Loucy (cell line): ENCODE data around the gene SP2.

Source experiments
- CTCF ChIP-seq: fragments of 200-600 bp; sonication (generic); conservative IDR thresholded peaks from 2 replicates; pipeline ENCODE4 v1.5.1; 2014; ENCODE audit warnings: mild to moderate bottlenecking, antibody characterized with exemption, low read length
- EZH2phosphoT487 ChIP-seq: fragments of 200-600 bp; IDR thresholded peaks from 2 replicates; pipeline ENCODE4 v1.6.1; 2018; ENCODE audit warnings: antibody characterized with exemption, mild to moderate bottlenecking, moderate library complexity, borderline replicate concordance

- no peak for TF ChIP-seq CTCF
- no peak for TF ChIP-seq EZH2phosphoT487
Measured at GRCh38 chr17:47949946-47950345, 53.9 kb downstream of the SP2 start.
